Neural cell (in vitro differentiated cells): ENCODE measurements around the gene SMARCC2. TPM values are rescaled to one million over a fixed set of nuclear protein-coding genes. Genes with fewer than 3 reads are reported as not detected.

Experiments
- H2AFZ ChIP-seq: fragments of 200-600, 300-800 bp; sonication (generic), shearing (Covaris generic); 2 replicates; pipeline ENCODE4 v1.6.0; 2014; ENCODE audit warnings: low read depth, mild to moderate bottlenecking, antibody characterized with exemption, low read length, moderate library complexity
- H3F3A ChIP-seq: fragments of 200-600 bp; shearing (Covaris generic); 2 replicates; pipeline ENCODE4 v1.6.1; 2016; ENCODE audit warnings: mild to moderate bottlenecking, moderate library complexity, mixed read lengths, antibody characterized with exemption, low read length; ENCODE audit not compliant: insufficient read depth, poor library complexity, severe bottlenecking
- H3K27ac ChIP-seq: fragments of 200-600, 300-800 bp; sonication (generic), shearing (Covaris generic); 2 replicates; pipeline ENCODE4 v1.5.1; 2014; ENCODE audit warnings: mild to moderate bottlenecking, low read length, moderate library complexity
- H3K27me3 ChIP-seq: fragments of 300-800, 200-600 bp; sonication (generic), shearing (Covaris generic); 2 replicates; pipeline ENCODE4 v1.6.0; 2014; ENCODE audit warnings: mild to moderate bottlenecking, low read depth, low read length, moderate library complexity; ENCODE audit not compliant: insufficient read depth
- H3K36me3 ChIP-seq: fragments of 300-800, 200-600 bp; sonication (generic), shearing (Covaris generic); 2 replicates; pipeline ENCODE4 v1.5.1; 2014; ENCODE audit warnings: mild to moderate bottlenecking, antibody characterized with exemption, low read length, moderate library complexity; ENCODE audit not compliant: insufficient read depth
- H3K4me2 ChIP-seq: fragments of 300-800, 200-600 bp; sonication (generic), shearing (Covaris generic); 2 replicates; pipeline ENCODE4 v1.6.0; 2014; ENCODE audit warnings: mild to moderate bottlenecking, low read length
- H3K4me3 ChIP-seq: fragments of 300-800, 200-600 bp; sonication (generic), shearing (Covaris generic); 2 replicates; pipeline ENCODE4 v1.5.1; 2014; ENCODE audit warnings: mild to moderate bottlenecking, low read length, moderate library complexity
- H3K79me2 ChIP-seq: fragments of 200-600 bp; shearing (Covaris generic); replicated peaks from 2 replicates; pipeline ENCODE4 v1.6.0; 2014; ENCODE audit warnings: mild to moderate bottlenecking, low read length, moderate library complexity; ENCODE audit not compliant: insufficient read depth
- H3K9ac ChIP-seq: fragments of 300-800, 200-600 bp; sonication (generic), shearing (Covaris generic); 2 replicates; pipeline ENCODE4 v1.6.1; 2016; ENCODE audit warnings: mild to moderate bottlenecking, low read length, mixed read lengths
- H3K9me2 ChIP-seq: fragments of 200-600 bp; shearing (Covaris generic); 2 replicates; pipeline ENCODE4 v1.6.1; 2016; ENCODE audit warnings: mild to moderate bottlenecking, low read length, mixed read lengths; ENCODE audit not compliant: insufficient read depth
- H3K9me3 ChIP-seq: fragments of 200-600, 300-800 bp; sonication (generic), shearing (Covaris generic); 2 replicates; pipeline ENCODE4 v1.6.1; 2016; ENCODE audit warnings: mild to moderate bottlenecking, mixed run types, low read length, moderate library complexity, mixed read lengths
- H4K20me1 ChIP-seq: fragments of 200-600 bp; shearing (Covaris generic); 2 replicates; pipeline ENCODE4 v1.6.1; 2016; ENCODE audit warnings: mild to moderate bottlenecking, mixed run types; ENCODE audit not compliant: insufficient read depth
- CTCF ChIP-seq: fragments of 450-650 bp; IDR thresholded peaks from 2 replicates; pipeline ENCODE4 v1.5.1; 2014; ENCODE audit warnings: antibody characterized with exemption, mild to moderate bottlenecking, moderate library complexity; ENCODE audit not compliant: poor library complexity, severe bottlenecking
- EP300 ChIP-seq: fragments of 450-650 bp; conservative IDR thresholded peaks from 2 replicates; pipeline ENCODE4 v1.6.1; 2014; ENCODE audit warnings: antibody characterized with exemption, mild to moderate bottlenecking, moderate library complexity; ENCODE audit not compliant: poor library complexity, severe bottlenecking
- EZH2 ChIP-seq: fragments of 200-600, 300-800 bp; shearing (Covaris generic), sonication (generic); IDR thresholded peaks from 2 replicates; pipeline ENCODE4 v1.6.1; 2014; ENCODE audit warnings: antibody characterized with exemption, low read length, borderline replicate concordance, mild to moderate bottlenecking; ENCODE audit not compliant: insufficient read depth, poor library complexity, severe bottlenecking
- MXI1 ChIP-seq: fragments of 450-650 bp; conservative IDR thresholded peaks from 2 replicates; pipeline ENCODE4 v1.6.1; 2014; ENCODE audit warnings: antibody characterized with exemption, mild to moderate bottlenecking; ENCODE audit not compliant: poor library complexity, severe bottlenecking
- POLR2AphosphoS5 ChIP-seq: IDR thresholded peaks from 2 replicates; pipeline ENCODE4 v1.6.1; 2012
- RAD21 ChIP-seq: fragments of 450-650 bp; conservative IDR thresholded peaks from 2 replicates; pipeline ENCODE4 v1.6.1; 2014; ENCODE audit warnings: antibody characterized with exemption, mild to moderate bottlenecking, moderate library complexity
- REST ChIP-seq: IDR thresholded peaks from 2 replicates; pipeline ENCODE4 v1.6.1; 2012; ENCODE audit warnings: borderline replicate concordance
- SMC3 ChIP-seq: fragments of 450-650 bp; conservative IDR thresholded peaks from 2 replicates; pipeline ENCODE4 v1.6.1; 2014; ENCODE audit warnings: antibody characterized with exemption, mild to moderate bottlenecking, moderate library complexity; ENCODE audit not compliant: poor library complexity
- TAF1 ChIP-seq: IDR thresholded peaks from 2 replicates; pipeline ENCODE4 v1.6.1; 2012; ENCODE audit warnings: low read depth
- polyA plus RNA-seq: library from polyadenylated mRNA; depleted of rRNA; stranded (reverse); fragments of >200 nt; gene quantifications from 2 replicates; pipeline ENCODE4 v1.2.3, GENCODE V29; 2014

SMARCC2 gene
- polyA plus RNA-seq, 1 donor from 2014 or later = 85.6 TPM

DNA sequence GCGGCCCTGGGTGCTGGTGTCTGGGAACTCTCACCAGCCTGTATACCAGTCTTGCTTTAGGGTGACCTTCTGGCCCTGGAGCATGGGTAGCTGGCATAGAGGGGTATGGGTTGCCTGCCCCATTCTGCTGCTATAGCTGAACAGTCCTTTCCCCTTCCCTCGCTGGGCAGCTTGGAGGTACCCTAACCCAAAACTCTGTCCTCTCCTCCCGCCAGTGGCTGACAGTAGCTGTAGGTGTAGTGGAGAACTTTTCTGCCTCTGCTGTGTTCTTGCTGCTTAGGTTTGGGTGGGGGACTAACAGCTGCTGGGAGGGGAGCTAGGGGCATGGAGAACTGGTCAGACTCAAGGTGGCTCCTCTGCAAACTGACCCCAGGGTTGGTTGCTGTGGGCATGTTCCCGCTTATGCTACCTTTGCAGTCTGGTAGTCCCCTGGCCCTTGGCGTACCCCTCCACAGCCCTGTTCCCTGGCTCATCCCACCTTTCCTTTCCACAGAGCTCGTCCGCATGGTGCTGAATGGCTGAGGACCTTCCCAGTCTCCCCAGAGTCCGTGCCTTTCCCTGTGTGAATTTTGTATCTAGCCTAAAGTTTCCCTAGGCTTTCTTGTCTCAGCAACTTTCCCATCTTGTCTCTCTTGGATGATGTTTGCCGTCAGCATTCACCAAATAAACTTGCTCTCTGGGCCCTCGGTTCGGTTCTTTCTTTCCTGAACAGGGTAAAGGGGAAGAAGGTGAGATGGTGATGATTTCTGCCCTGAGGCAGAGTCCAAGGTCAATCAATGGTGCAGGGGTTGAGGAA, 28.2 kb downstream of the SMARCC2 start:
- Histone ChIP-seq H3K27me3 (no peaks in the 10 kb centered on the region), H2AFZ (no peak overlapping the region), H3K79me2 (peaks cover 26% of the 10 kb centered on the region), H3K9ac (peak overlapping the region; percentile 97), H3K4me2 (peak overlapping the region; percentile 97), H3K4me3 (peak overlapping the region; percentile 79), H3K9me2 (no peaks in the 10 kb centered on the region), H3K36me3 (peaks cover 13% of the 10 kb centered on the region), H4K20me1 (peaks cover 5% of the 10 kb centered on the region), H3K27ac (no peak overlapping the region), H3K9me3 (no peaks in the 10 kb centered on the region), H3F3A (peaks cover 5% of the 10 kb centered on the region)
- TF ChIP-seq EP300 (no peak), POLR2AphosphoS5 (no peak)

DNA sequence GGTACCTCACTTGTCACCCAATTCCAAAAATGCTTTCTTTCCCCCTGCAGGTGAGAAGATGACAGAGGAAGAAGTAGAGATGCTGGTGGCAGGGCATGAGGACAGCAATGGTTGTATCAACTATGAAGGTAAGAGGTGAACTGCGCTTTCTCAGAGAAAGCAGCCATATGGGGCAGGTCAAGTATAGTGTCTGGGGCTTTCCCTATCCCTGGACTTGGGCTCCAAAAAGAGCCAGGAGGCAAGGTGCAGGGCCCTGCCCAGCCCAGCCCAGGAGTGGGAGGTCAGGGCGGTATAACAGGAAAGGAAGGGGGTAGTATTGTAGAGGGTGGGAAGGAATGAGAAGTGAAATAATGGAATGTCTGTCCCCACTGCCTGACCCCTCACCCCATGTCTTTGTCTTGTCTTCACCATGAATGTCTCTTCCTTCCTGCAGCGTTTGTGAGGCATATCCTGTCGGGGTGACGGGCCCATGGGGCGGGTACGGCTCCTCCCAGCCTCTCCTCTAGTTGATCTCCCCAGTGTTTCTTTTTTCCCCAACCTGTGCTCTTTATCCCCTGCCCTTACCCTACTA, 29.0 kb downstream of the SMARCC2 start:
- Histone ChIP-seq H3K27ac (peak overlapping the region; percentile 95), H4K20me1 (peaks cover 5% of the 10 kb centered on the region), H3K27me3 (no peaks in the 10 kb centered on the region), H3K79me2 (peaks cover 26% of the 10 kb centered on the region), H3K36me3 (peaks cover 13% of the 10 kb centered on the region), H3K9me2 (no peaks in the 10 kb centered on the region), H3K9me3 (no peaks in the 10 kb centered on the region), H3F3A (peaks cover 5% of the 10 kb centered on the region), H2AFZ (no peak overlapping the region), H3K4me3 (peak overlapping the region; percentile 79), H3K4me2 (peak overlapping the region; percentile 97), H3K9ac (peak overlapping the region; percentile 97)
- TF ChIP-seq POLR2AphosphoS5 (peak; percentile 27), EZH2 (no peak), CTCF (no peak), MXI1 (no peak), EP300 (no peak)

DNA sequence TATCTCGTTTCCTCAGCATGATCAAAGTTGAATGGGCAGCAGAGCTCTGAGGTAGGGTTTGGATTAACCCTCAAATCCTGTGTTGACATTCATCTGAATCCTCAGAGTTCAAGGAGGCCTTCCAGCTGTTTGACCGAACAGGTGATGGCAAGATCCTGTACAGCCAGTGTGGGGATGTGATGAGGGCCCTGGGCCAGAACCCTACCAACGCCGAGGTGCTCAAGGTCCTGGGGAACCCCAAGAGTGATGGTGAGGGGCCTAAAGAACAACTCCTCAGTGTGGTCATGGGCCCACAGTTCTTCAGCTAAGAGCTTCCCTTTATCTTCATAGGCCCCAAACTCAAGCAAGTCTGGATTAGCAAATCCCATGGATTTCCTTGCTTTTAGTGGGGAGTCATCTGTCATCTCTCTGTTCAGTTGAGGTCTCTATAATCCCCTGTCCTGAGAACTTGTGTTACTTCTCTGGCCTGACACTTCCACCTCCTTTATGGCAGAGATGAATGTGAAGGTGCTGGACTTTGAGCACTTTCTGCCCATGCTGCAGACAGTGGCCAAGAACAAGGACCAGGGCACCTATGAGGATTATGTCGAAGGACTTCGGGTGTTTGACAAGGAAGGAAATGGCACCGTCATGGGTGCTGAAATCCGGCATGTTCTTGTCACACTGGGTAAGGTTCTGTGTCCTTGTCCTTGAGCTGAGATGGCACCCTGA, 29.6 kb downstream of the SMARCC2 start:
- Histone ChIP-seq H3K79me2 (peaks cover 26% of the 10 kb centered on the region), H3K4me2 (peak overlapping the region; percentile 97), H3K36me3 (peaks cover 13% of the 10 kb centered on the region), H3K9me3 (no peaks in the 10 kb centered on the region), H3K4me3 (peak overlapping the region; percentile 79), H4K20me1 (peaks cover 5% of the 10 kb centered on the region), H3K9me2 (no peaks in the 10 kb centered on the region), H3K27ac (peak overlapping the region; percentile 95), H3K9ac (peak overlapping the region; percentile 97), H2AFZ (no peak overlapping the region), H3K27me3 (no peaks in the 10 kb centered on the region), H3F3A (peaks cover 5% of the 10 kb centered on the region)
- no peak for TF ChIP-seq SMC3
- no peak for TF ChIP-seq EZH2
- no peak for TF ChIP-seq REST
- TF ChIP-seq RAD21 = no peak
- TF ChIP-seq EP300 = no peak
- no peak for TF ChIP-seq MXI1
- no peak for TF ChIP-seq TAF1
- no peak for TF ChIP-seq CTCF
